Measurements from ENCODE around the gene RPL36AL. TPM values are rescaled to one million over a fixed set of nuclear protein-coding genes. Genes with fewer than 3 reads are reported as not detected.
A peak's percentile ranks its signal among the peaks of the same experiment; 100 is the strongest.

Gene RPL36AL
- total RNA-seq, 4 donors from 2014 or later: 22.8 to 248 (median 137) TPM

GRCh38 chr14:49584058-49584457, 36.4 kb downstream of the RPL36AL start:
- Histone ChIP-seq H3K36me3 (peaks cover 0 to 5% (median 0%) of the 10 kb centered on the region in 4 donors), H3K9me3 (no peaks in the 10 kb centered on the region), H3K4me1 (peaks cover 7 to 27% (median 23%) of the 10 kb centered on the region in 4 donors), H3K27me3 (no peaks in the 10 kb centered on the region), H3K4me3 (peak overlapping the region in 2 of 4 donors; percentile 68 to 96), H3K27ac (peak overlapping the region in 1 of 4 donors; percentile 93)
- in situ Hi-C loops (cut with MboI; ENCODE audit: low pct_ligation_motif_present in 1 of 4, low pct_unique_long_range_greater_than_20kb in 1 of 4, low sequenced_read_pairs in 3 of 4): no loop called here
- TF ChIP-seq CTCF (IDR thresholded peaks at IDR 0.05) (no peak), POLR2AphosphoS5 (IDR thresholded peaks at IDR 0.05) (no peak), EP300 (IDR thresholded peaks at IDR 0.05; ENCODE audit: low read depth) (no peak), POLR2A (IDR thresholded peaks at IDR 0.05) (no peak)
- DNase-seq: no peak
- intact Hi-C loops (cut with DNase I; ENCODE audit: low total_unique reads): no loop called here
- 76% methylated on average over 11 of the region's 11 CpGs; no CpG with 5 or more reads in 1 of the 2 donors for WGBS, 2 donors (ENCODE audit: low coverage in 1 of 2)

GRCh38 chr14:49583629-49584028, 36.8 kb downstream of the RPL36AL start:
- in situ Hi-C loops (cut with MboI; ENCODE audit: low pct_ligation_motif_present in 1 of 4, low pct_unique_long_range_greater_than_20kb in 1 of 4, low sequenced_read_pairs in 3 of 4): no loop called here
- intact Hi-C loops (cut with DNase I; ENCODE audit: low total_unique reads): no loop called here
- H3K27ac ChIP-seq: no peak overlapping the region
- WGBS, 2 donors (ENCODE audit: low coverage in 1 of 2): 39 to 62% methylated on average over 4 to 6 of the region's 6 CpGs
- H3K36me3 ChIP-seq: peaks cover 0 to 5% (median 0%) of the 10 kb centered on the region in 4 donors
- no peak for TF ChIP-seq POLR2A (IDR thresholded peaks at IDR 0.05)
- H3K9me3 ChIP-seq: no peaks in the 10 kb centered on the region
- peaks cover 7 to 27% (median 23%) of the 10 kb centered on the region in 4 donors for H3K4me1 ChIP-seq
- H3K4me3 ChIP-seq: peak overlapping the region in 1 of 4 donors; percentile 96
- DNase-seq: no peak
- H3K27me3 ChIP-seq: no peaks in the 10 kb centered on the region

GRCh38 chr14:49582113-49582977, 38.1 kb downstream of the RPL36AL start:
- intact Hi-C loops (cut with DNase I; ENCODE audit: low total_unique reads): no loop called here
- Histone ChIP-seq H3K36me3 (peaks cover 0 to 5% (median 3%) of the 10 kb centered on the region in 4 donors), H3K27me3 (no peaks in the 10 kb centered on the region), H3K9me3 (no peaks in the 10 kb centered on the region), H3K4me3 (no peak overlapping the region), H3K4me1 (peaks cover 7 to 27% (median 23%) of the 10 kb centered on the region in 4 donors), H3K27ac (no peak overlapping the region)
- no peak for TF ChIP-seq POLR2A (IDR thresholded peaks at IDR 0.05)
- no peak for TF ChIP-seq POLR2AphosphoS5 (IDR thresholded peaks at IDR 0.05)
- TF ChIP-seq CTCF (IDR thresholded peaks at IDR 0.05): no peak
- no peak for TF ChIP-seq EP300 (IDR thresholded peaks at IDR 0.05; ENCODE audit: low read depth)
- no peak for DNase-seq
- 85 to 95% methylated on average over 4 of the region's 4 CpGs for WGBS, 2 donors (ENCODE audit: low coverage in 1 of 2)
- in situ Hi-C loops (cut with MboI; ENCODE audit: low pct_ligation_motif_present in 1 of 4, low pct_unique_long_range_greater_than_20kb in 1 of 4, low sequenced_read_pairs in 3 of 4): no loop called here

GRCh38 chr14:49581209-49582112, 39.0 kb downstream of the RPL36AL start:
- H3K27me3 ChIP-seq: no peaks in the 10 kb centered on the region
- H3K27ac ChIP-seq: no peak overlapping the region
- intact Hi-C loops (cut with DNase I; ENCODE audit: low total_unique reads): no loop called here
- DNase-seq: no peak
- no peak overlapping the region for H3K4me3 ChIP-seq
- H3K4me1 ChIP-seq: peaks cover 7 to 27% (median 23%) of the 10 kb centered on the region in 4 donors
- WGBS, 2 donors (ENCODE audit: low coverage in 1 of 2): 73 to 76% methylated on average over 8 to 9 of the region's 9 CpGs
- no peak for TF ChIP-seq POLR2AphosphoS5 (IDR thresholded peaks at IDR 0.05)
- in situ Hi-C loops (cut with MboI; ENCODE audit: low pct_ligation_motif_present in 1 of 4, low pct_unique_long_range_greater_than_20kb in 1 of 4, low sequenced_read_pairs in 3 of 4): no loop called here
- H3K9me3 ChIP-seq: no peaks in the 10 kb centered on the region
- H3K36me3 ChIP-seq: peaks cover 0 to 14% (median 4%) of the 10 kb centered on the region in 4 donors

GRCh38 chr14:49579841-49580240, 40.6 kb downstream of the RPL36AL start:
- DNase-seq: no peak
- Histone ChIP-seq H3K9me3 (no peaks in the 10 kb centered on the region), H3K4me3 (no peak overlapping the region), H3K27ac (no peak overlapping the region), H3K36me3 (peaks cover 0 to 15% (median 4%) of the 10 kb centered on the region in 4 donors), H3K4me1 (peaks cover 7 to 22% (median 20%) of the 10 kb centered on the region in 4 donors), H3K27me3 (no peaks in the 10 kb centered on the region)
- TF ChIP-seq POLR2AphosphoS5 (IDR thresholded peaks at IDR 0.05): no peak
- in situ Hi-C loops (cut with MboI; ENCODE audit: low pct_ligation_motif_present in 1 of 4, low pct_unique_long_range_greater_than_20kb in 1 of 4, low sequenced_read_pairs in 3 of 4): no loop called here
- intact Hi-C loops (cut with DNase I; ENCODE audit: low total_unique reads): no loop called here
- 75 to 84% methylated on average over 1 to 2 of the region's 2 CpGs for WGBS, 2 donors (ENCODE audit: low coverage in 1 of 2)

Measured in transverse colon (tissue), 4 donors.